RPMI7951 (cell line): ENCODE measurements around the gene P2RY2. TPM values are rescaled to one million over a fixed set of nuclear protein-coding genes. Genes with fewer than 3 reads are reported as not detected.

Source experiments
- DNase-seq: peaks from one replicate; pipeline ENCODE4 v3.0.0-alpha.2; 2012; ENCODE audit warnings: low read depth
- total RNA-seq: library from RNA; depleted of rRNA; stranded (reverse); fragments of >200 nt; shearing (Covaris generic); gene quantifications from 2 replicates; pipeline ENCODE4 v1.2.3, GENCODE V29; 2014; rRNA removed

The P2RY2 gene
- total RNA-seq, 1 experiment from 2014 or later = 1.3 TPM

DNA sequence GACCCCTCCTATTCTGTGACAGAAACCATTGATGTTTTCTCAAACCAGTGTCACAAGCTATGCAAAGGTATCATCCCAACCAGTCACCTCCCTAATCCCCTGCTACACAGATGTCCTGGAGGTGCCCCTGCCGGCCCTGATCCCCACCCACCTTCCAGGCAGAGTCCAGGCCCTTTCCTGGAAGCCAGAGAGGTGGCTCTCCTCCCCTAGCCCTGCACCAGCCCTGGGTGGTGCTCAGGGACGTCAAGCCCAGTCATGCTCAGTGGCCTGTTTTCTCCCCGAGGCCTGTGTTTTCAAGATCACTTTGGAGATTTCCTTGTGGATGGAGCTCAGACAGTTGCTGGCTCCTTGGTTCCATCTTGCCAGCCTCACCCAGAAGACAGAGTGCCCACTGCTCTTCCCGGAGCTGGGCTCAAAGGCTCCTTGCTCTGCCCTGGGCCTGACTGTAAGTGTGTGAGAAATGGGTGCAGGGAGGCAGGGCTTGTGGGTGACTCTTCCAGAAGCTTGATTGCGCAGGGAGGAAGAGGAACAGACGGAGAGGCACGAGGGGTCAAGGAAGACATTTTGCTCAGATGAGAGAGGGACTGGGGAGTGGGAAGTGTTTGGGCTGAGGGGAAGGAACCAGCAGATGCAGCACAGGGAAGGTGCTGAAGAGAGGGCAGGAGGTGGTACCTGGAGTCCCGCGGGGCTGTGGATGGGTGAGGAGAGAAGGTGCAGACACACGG, 65.4 kb downstream of the P2RY2 start:
- DNase-seq = no peak

DNA sequence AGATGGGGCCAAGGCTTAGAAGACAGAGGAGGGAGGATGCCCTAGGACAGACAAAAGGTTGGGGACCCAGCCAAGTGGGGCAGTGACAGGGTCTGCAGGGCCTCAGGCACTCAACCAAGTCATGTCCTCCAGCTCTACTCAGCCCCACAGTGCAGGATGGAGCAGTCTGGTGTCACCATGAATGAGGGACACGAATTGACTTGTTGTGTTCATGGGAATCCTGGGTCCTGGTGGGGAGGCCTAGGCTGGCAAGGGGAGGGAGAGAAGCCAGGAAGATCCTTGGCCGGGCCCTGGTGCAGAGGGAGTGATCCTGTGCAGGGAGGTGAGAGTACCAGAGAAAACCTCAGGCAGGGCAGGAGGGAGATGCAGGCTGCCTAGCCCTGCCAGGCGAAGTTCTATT, 66.0 kb downstream of the P2RY2 start:
- DNase-seq = no peak

DNA sequence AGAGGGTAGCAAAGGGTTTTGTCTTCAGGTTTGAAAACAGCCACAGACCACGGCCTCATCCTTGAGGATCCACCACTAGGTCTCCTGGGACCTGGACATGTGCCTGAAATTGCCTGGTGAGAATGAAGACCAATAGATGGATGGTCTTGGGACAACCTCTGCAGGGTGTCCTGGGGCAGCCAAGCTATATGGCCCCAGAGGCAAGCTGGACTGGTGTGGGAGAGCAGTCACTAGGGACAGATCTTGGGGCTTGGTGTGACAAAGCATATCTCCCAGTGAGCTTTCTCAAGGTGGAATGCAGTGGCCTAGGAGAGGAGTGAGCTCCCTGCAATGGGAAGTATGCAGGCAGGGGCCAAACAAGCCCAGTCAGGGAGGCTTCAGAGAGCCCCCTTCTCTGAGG, 67.6 kb downstream of the P2RY2 start:
- DNase-seq = no peak

Other genes starting within 250 kb of the P2RY2 start
- 11.0 and 12.4 TPM in 2 replicates for gene FCHSD2, start 76.0 kb upstream of the P2RY2 start, total RNA-seq
- 6.0 and 9.9 TPM in 2 replicates for gene P2RY6, start 54.1 kb downstream of the P2RY2 start, total RNA-seq
- gene ARHGEF17, start 90.0 kb downstream of the P2RY2 start, total RNA-seq = 9.1 and 9.4 TPM in 2 replicates
- gene RELT, start 158.1 kb downstream of the P2RY2 start, total RNA-seq = 4.2 and 5.1 TPM in 2 replicates